Hypothalamus (tissue), 51 donors: ENCODE measurements around the gene SEPTIN6.
A peak's percentile ranks its signal among the peaks of the same experiment; 100 is the strongest.

Source experiments
- DNase-seq, 51 donors: peaks; one replicate each; lab custom pipeline; 2025; lab: John Stamatoyannopoulos, UW

SEPTIN6 gene

DNA sequence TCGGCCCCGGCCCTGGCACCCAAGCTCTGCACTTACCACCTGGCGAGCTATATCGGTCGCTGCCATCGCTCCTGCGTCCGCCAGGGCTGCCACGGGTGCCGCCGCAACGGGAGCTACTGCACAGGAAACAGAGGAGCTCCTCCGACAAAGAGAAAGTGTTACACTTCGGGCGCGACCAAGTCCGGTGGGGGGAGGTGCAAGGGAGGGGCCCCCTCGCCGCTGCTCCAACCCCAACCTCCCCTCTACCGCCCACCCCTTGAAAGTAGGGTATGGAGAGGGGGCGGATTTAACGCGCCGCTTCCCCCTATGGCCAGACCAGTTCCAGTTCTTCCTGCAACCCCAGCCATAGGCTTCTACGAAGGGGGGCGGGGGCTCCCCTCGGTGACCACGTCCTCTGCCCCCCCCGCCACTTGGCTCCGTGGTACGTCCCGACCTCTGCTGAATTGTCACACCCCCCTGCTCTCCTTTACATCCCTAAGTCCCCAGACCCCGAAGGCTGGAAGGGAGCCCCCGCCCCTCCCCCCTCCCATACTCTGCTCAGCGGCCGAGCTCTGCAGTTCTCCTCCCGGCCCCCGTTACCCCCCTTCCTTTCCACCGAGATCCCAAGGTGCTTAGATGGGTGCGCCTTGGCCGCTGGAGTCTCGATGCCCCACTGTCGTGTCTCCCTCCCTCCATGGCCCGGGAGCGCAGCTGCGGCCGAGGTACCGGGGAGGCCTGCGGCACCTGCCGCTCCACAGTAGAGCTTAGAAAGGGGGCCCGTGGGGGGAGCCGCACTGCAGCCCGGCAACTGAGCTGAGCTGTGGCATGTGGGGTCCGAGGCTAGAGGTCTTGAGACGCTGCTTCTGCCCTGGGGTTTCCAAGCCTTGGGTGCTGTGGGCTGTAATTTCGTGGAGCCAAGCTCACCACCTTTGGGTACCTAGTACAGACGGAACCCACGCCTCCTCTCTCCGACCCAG lies at the start of gene SEPTIN6:
Gene SEPTIN6, minus strand, starts transcription at position 129 of the 956 bp plus-strand sequence. Its CDS starts 63 bp downstream, at position 66.
- DNase-seq = peak in 43 of 51 donors; percentile 1 to 80 (median 32)

DNA sequence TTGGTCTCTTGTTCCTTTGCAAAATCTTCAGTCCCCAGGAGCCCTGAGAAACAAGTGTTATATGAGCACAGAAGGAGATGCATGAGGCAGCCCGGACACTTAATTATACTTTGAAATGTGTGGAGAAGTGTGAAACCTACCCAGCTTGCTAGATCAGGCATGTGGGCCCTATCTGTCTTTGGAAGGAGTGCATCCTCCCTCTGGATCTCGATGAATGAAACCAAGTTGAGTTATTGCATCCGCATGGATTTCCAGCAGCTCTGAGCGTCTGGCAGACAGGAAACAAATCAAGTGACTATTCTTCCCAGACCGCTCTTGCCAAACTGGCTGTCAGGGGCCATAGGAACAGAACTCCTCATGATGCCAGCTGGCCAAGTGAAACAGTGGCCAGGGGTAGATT lies 45.8 kb upstream of the SEPTIN6 start:
- no peak for DNase-seq

DNA sequence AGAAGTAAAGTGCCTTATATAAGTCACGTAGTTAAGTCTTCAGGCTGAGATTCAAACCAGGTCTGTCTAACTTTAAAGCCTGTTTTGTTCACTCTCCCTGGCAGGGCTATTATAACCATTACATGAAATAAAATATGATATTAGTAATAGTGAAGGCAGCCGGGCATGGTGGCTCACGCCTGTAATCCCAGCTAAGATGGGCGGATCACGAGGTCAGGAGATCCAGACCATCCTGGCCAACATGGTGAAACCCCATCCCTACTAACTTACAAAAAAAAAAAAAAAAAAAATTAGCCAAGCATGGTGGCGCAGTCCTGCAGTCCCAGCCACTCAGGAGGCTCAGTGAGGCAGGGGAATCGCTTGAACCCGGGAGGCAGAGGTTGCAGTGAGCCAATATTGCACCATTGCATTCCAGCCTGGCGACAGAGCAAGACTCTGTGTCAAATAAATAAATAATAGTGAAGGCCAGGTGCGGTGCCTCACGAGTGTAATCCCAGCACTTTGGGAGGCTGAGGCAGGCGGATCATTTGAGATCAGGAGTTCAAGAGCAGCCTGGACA lies 43.3 kb upstream of the SEPTIN6 start:
- DNase-seq = no peak

DNA sequence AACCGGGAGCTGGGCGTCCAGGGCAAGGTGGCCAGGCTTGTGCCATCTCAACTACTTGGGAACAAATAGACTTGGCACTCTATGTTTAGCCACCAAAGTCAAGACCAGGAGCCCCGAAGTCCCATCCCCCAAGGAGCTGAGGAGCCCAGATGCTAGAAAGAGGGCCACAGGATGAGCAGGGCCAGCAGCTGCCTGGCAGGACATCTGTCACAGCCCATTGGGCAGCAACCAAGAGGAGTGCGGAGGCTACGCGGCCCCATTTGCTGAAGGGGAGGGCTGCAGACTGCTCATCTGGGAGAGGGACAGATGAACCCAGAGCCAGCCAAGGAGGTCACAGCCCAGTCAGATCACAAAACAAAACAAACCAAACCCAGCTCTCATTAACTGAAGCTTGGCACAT lies 42.5 kb upstream of the SEPTIN6 start:
- DNase-seq = peak in 1 of 51 donors; percentile 5

DNA sequence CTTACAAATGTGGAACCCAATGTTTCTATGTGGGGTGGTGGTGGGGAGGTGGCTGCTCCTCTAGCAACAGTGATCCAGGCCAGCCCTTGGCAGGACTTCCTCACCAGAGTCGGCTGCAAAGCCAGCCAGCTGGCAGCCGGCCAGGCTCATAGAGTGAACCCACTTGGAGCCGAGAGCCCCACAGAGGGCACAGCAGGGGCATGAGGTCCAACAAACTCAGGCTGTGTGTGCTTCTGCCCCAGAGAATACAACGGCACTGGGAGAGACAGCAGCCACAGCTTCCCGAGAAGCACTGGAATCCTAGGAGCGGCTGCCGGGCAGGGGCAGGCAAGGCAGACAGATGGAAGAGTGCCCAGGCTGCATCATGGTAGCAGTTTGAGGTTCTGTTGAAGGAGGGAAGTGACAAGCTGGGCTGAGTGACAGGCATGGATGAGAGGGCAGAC lies 42.0 kb upstream of the SEPTIN6 start:
- peak in 42 of 51 donors; percentile 0 to 66 (median 36) for DNase-seq

DNA sequence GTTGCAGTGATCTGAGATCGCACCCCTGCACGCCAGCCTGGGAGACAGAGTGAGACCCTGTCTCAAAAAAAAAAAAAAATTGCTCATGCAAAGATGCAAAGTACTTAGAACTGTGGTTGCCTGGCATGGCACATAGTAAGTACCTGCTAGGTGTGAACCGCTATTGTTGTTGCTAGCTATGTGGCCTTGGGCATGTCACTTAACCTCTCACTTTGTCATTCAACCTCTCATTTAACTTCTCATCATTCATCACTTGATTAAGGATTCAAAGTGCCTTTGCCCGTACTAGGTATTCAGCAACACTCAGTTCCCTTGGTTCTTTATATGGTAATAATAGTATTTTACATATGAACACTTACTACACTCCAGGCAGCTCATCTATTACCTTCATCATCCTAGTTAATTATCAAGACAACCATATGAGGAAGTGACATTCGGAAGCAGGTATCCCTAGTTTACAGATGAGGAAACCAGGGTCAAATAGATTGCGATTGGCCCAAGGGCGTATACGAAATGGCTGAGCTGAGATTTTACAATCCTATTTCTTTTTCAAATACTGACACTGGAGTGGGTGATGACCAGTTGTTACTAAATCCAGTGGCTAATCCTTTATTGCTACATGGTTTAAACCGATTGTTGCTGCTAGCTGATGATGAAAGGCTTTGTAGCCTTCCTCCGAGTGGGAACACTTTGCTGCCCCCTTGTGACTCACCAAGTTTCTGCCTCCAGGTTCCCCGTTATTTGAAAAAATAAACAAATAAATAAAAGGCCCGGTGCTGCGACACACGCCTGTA lies 36.6 kb upstream of the SEPTIN6 start:
- DNase-seq = peak in 19 of 51 donors; percentile 0 to 23 (median 7)

DNA sequence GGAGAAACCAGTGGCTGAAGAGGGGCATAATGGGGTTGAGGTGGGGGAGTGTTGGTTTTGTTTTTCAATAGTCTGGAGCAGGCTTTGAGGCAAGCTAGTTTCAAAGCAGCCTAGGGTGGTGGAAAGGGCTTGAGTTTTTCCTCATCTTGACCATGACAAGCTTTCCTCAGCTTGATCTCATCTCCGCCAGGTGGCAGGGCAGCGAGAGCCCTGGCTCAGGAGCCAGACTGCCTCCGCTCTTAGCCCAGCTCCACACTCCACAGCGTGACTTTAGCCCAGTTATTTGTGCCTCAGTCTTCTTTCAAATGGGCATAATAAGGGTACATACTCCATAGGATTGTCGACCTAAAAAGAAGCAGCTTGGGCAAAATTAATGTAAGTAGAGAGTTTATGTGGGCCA lies 35.5 kb upstream of the SEPTIN6 start:
- DNase-seq = no peak

DNA sequence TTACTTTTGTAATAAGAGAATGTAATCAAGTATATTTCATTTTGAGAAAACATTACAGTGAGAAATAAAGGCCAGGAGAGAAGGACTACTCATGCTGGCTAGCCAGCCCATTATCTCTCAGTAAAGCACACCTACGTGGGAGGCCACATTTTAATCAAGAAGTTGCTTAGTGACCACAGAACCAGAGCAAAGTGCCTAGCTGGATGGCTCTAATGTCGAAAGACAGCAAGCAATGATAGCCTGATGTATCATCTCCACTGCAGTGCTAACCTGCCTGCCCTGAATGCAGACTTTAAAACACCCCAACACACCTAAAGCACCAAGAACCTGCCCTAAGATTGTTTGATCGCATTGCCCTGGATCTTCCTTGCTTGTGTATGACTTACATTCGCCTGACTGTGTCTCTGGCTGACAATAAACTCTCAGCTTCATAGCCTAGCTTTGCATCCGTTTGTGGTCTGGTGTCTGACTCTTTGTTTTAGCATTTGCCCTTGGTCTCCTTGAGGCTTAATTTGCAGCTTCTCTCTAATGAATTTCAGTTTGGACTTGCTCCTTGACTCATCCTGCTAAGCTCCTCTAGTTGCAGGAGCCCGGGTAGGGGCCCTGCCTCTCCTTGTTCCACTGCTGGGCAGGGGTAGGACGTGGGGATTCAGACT lies 34.1 kb upstream of the SEPTIN6 start:
- no peak for DNase-seq

DNA sequence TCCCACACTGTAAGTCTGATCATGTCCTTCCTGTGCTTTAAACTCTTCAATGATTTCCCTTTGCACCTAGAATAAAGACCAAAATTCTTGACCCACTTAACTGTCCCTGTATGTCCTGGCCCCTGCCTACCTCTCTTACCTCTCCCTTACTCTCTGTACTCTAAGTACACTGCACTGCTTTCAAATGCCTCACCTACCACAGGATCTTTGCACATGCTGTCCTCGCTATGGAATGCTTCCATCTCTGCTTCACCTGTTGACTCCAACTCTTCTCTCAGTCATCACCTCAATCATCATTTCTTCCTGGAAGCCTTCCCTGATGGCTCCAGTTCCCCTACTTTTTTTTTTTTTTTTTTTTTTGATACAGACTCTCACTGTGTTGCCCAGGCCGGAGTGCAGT lies 29.0 kb upstream of the SEPTIN6 start:
- DNase-seq = no peak

DNA sequence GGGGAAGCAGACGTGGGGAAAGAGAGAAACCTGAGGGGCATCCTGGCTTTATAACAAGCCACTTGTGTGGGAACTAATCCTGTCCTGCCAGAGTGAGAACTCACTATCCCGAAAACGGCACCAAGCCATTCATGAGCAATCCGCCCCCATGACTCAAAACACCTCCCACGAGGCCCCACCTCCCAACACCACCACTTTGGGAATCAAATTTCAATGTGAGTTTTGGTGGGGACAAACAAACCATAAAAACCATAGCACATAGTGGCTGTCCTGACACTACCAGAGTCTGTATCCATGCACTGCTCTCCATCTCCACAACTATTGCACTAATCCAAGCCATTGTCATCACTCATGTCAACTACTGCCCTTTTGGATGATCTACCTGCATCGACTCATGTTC lies 28.5 kb upstream of the SEPTIN6 start:
- DNase-seq = no peak

DNA sequence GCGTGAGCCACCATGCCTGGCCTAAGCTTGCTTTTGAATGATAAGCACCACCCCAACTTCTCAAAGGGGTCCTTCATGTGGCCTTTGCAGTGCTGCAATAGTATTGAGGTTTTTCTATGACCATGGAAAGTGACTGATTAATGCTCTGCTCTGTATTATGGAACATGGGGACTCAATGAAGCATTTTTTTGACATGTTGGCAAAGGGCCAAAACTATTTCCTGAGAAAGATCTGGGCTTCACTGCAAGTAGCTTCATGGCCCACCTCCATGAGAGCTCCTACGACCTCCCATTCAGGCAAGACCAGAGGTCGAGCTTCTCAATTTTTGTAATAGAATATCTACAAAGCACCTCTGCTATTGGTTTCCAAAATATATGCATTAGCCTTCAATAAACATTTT lies 16.7 kb upstream of the SEPTIN6 start:
- no peak for DNase-seq

DNA sequence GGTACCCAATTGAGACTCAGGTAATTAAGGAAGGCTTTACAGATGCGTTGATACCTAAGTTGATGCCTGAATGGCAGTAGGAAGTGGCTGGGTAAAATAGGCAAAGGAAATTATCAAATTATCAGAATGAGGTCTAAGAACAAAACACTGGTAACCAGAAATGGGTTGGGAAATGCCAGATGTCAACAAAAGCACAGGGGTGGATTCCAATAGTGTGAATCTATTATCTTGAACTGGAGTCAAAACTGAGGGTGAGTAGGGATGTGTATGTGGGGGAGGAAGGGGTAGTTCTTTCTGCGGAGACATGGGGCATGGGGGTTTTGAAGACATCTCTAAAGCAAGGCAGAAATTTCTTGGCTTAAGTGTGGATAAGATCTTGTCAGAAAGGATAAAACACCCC lies 16.0 kb upstream of the SEPTIN6 start:
- no peak for DNase-seq

DNA sequence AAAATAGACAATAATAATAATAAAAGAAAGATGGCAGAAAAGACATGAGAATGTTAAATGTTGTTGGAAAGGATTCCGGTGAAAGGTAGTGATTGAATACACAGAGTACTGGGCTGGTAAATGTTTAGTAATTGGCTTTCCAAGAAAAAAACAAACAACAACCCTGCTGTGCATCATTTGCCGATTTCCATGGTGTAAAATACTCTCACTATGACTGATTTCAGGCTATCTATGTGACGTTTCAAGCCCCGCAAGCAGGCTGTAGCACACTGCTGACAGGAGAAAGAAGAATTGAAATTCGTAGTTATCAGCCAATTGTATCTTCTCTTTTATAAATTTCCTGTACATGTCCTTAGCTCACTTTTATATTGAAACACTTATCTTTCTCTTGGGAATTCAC lies 13.6 kb upstream of the SEPTIN6 start:
- DNase-seq = no peak

DNA sequence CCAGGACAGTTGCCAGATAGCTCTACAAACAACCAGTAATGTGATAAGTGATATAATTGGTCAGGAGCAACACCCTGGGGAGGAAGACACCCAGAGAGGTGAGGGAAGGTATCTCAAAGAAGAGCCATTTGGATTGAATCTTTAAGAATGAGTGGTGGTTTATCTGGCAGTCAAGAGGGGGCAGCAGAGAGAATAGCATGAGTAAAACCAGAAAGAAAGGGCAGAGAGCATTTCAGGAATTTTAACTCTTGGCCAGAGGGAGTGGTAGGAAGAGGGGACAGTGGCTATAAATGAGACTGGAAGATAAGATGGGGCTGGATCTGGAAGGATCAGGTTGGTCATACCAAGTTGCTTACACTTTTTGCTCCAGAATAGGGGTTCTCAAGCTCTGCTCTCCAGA lies 5.9 kb upstream of the SEPTIN6 start:
- DNase-seq = peak in 2 of 51 donors; percentile 2 to 12

DNA sequence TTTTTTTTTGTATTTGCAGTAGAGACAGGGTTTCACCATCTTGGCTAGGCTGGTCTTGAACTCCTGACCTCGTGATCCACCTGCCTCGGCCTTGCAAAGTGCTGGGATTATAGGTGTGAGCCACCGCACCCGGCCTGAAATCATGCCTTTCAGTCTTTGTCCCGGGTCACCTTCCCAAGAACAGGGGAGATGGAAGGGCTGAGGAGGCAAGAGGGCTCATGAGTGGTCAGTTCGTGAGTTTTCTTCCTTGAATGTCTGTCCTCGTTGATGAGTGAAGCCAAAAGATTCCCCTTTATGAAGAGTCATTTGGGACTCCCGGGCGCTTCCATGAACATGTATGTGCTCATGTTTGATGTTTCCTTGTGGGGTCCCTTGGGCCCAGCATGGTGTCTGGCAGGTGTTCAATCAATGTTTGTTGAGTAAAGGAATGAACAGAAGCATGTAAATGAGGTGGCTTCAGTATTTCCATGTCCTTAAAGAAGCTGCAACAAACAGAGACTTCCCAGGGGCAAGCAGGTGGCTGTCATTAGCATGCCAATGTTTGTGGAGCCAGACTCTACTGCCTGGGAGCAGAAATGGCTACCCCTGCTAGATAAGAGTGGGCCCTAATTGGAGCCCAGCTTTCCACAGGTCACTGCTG lies 3.4 kb upstream of the SEPTIN6 start:
- DNase-seq = no peak

DNA sequence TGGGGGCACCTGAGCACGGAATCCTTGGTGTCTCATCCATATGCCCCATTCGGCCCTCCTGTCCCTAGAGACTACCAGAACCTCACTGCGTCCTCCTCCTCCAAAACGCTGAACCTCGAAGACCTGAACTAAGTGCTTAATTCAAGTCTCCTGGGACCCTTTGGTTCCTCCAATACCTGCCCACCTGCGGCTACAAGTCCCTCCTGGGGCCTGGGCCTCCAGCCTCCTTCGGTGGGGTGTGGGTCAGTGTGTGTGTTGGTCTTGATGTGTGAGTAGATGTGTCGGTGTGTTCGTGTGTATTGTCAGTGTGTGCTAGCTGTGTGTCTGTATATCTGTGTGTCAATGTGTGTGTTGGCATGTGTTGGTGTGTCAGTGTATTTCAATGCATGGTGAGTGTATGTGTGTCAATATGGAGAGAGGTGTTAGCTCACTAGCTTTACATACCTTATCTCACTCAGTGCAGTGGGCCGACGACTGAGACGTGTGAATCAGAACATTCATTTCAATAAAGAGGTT lies 2.6 kb upstream of the SEPTIN6 start:
- no peak for DNase-seq

DNA sequence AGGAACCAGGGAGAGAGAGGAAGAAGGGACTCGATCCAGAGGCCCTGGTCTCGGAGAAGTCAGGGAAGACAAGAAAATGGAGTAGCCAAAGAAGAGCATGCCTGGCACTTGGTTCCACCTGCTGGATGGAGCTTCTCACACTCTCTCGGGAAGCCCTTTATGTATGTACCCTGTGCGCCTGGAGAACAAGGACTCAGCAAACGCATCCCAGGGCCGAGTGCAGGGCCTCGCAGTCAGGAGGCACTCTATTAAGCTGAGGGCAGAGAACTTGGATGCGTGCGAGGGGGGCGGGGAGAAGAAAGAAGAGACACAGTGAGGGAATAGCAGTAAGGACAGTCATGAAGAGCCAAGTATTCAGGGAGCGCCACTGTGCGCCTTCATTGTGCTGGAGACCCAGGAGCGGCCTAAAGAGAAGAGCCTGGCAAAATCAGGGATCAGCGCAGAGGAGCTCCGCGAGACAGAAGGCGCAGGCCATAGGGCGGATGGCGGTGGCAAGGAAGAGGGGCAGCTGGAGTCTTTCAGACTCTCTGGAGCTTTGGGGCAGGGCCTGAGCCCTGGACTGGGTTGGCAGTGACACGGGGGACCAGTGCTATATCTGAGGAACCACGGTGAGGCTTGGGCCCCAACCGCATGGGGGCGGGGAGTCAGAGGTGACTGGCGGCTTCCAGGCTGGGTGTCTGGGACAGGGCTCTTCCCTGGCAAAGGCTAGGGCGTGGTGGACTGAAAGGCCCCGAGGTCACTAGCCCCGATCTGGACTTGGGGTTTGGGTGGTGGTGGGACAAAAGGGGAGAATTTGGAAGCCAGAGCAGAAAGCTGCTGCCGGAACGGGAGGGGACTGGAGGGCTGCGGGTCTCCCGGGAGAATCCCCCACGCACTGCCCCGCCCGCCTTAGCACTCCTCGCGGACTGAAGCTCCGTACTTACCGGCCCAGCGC lies 1.9 kb upstream of the SEPTIN6 start:
- DNase-seq = no peak

DNA sequence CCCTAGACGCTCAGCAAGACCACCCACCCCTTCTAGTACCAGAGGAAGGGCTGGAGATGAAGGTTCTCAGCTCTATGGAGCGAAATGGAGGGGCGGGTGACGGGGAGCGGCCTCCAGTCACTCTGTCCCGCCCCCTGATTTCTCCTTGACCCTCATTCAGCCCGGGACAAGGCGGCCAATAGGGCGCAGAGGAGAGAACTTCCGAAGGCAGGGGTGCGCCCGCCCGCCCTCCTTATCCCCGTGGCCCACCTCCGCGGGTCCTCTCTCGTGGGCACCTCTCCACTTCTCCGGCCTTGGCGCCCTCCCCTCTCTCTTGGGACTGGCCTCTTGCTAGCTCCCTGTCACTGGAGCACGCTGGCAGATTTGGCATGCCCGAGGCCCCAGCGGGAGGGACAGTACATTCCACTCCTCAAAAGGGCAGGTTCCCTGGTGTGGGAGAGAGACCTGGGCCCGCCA lies 1.1 kb upstream of the SEPTIN6 start:
- no peak for DNase-seq
